ENCODE measurements around the gene TM4SF1.

Gene TM4SF1

GRCh38 chr3:149332771-149333170 lies 44.7 kb downstream of the TM4SF1 start:
- peaks cover 16% of the 10 kb centered on the region for H3K4me1 ChIP-seq (ENCODE audit: control insufficient read depth, low read depth, low read length)
- no peaks in the 10 kb centered on the region for H3K36me3 ChIP-seq (ENCODE audit: control insufficient read depth, low read depth, low read length)
- H3K9ac ChIP-seq (ENCODE audit: low read length) = peak overlapping the region; percentile 19
- H3K27ac ChIP-seq (ENCODE audit: low read length) = no peak overlapping the region
- H3K27me3 ChIP-seq (ENCODE audit: control insufficient read depth, insufficient read depth, low read length) = no peaks in the 10 kb centered on the region
- H3K9me3 ChIP-seq (ENCODE audit: control insufficient read depth, low read depth, low read length) = no peaks in the 10 kb centered on the region
- H3K4me3 ChIP-seq (ENCODE audit: low read length) = peak overlapping the region; percentile 33

DNA sequence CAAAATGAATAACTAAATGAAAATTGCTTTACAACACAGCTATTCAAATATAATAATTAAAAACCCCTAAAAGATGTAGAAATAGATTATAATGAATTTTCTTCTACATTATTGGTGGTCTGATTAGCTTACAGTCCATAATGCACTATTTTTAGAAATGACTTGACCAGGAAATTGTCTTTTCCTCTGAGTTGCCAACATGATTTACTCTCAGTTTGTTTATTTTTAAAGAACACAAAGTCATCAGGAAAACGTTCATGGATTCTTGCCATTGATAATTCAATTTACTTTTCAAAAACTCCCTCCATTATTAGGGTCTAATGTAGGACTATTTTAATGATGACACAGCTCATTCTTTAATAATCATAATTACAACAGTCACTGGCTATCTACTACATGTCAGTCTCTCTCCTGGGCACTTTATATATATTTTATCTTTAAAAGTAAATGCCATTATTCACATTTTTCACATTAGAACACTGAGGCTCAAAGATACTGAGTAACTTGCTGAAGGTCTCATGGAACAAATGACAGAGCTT lies 45.2 kb downstream of the TM4SF1 start:
- H3K27me3 ChIP-seq (ENCODE audit: control insufficient read depth, insufficient read depth, low read length) = no peaks in the 10 kb centered on the region
- H3K4me1 ChIP-seq (ENCODE audit: control insufficient read depth, low read depth, low read length) = peaks cover 16% of the 10 kb centered on the region
- no peak overlapping the region for H3K4me3 ChIP-seq (ENCODE audit: low read length)
- no peaks in the 10 kb centered on the region for H3K9me3 ChIP-seq (ENCODE audit: control insufficient read depth, low read depth, low read length)
- H3K27ac ChIP-seq (ENCODE audit: low read length) = no peak overlapping the region
- H3K9ac ChIP-seq (ENCODE audit: low read length) = no peak overlapping the region
- no peaks in the 10 kb centered on the region for H3K36me3 ChIP-seq (ENCODE audit: control insufficient read depth, low read depth, low read length)

DNA sequence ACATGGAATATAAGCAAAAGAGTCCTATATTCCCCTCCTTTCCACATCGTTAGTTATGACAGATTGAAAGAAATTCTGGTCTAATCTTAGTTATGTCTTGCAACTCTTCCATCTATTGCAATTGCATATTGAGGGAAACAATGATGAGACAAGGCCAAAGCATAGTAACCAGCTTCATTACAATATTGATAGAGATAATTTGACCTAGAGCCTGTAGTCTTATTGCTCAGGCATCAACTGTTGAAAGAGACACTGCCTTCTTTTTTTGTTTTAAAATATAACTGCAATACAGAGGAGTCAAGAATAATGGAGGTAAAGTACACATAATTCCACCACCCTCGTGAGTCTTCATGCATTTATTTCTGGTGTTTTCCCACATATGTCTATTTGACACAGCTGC lies 46.1 kb downstream of the TM4SF1 start:
- Histone ChIP-seq H3K36me3 (ENCODE audit: control insufficient read depth, low read depth, low read length) (no peaks in the 10 kb centered on the region), H3K27me3 (ENCODE audit: control insufficient read depth, insufficient read depth, low read length) (no peaks in the 10 kb centered on the region), H3K9me3 (ENCODE audit: control insufficient read depth, low read depth, low read length) (no peaks in the 10 kb centered on the region), H3K27ac (ENCODE audit: low read length) (no peak overlapping the region), H3K4me3 (ENCODE audit: low read length) (no peak overlapping the region), H3K9ac (ENCODE audit: low read length) (no peak overlapping the region), H3K4me1 (ENCODE audit: control insufficient read depth, low read depth, low read length) (peaks cover 16% of the 10 kb centered on the region)

DNA sequence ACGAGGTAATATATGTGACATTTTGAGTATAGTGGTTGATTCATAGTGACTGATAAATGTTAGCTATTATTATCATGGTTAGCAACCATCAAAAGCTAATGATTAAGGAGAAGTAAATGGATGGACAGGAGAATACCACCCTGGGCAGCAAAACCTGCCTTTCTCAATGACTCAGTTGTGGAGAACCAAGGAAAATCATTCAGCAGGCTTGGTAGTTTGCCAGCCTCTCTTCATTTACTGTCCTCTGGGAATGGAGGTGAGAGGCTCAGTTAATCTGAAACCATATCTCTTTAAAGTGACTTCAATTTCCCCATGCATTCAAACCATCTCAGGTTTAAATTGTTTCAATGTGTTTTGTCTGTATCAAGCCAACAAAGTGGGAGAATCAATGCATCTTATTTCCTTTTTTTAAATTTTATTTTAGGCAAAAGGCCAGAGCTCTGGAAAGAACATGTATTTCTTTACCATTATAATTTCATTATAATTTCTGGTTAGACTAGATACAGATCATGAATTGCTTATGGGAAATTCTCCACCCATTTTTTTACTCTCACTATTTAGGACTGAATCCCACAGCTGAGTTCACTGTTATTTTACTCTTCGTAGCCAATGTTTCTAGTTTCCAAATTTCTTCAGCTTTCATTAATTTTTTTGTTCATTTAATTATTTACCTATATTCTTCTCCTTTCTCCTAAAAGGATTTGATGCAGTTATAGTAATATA lies 46.7 kb downstream of the TM4SF1 start:
- no peak overlapping the region for H3K27ac ChIP-seq (ENCODE audit: low read length)
- H3K27me3 ChIP-seq (ENCODE audit: control insufficient read depth, insufficient read depth, low read length) = no peaks in the 10 kb centered on the region
- H3K9ac ChIP-seq (ENCODE audit: low read length) = no peak overlapping the region
- no peaks in the 10 kb centered on the region for H3K9me3 ChIP-seq (ENCODE audit: control insufficient read depth, low read depth, low read length)
- H3K4me1 ChIP-seq (ENCODE audit: control insufficient read depth, low read depth, low read length) = peaks cover 16% of the 10 kb centered on the region
- H3K4me3 ChIP-seq (ENCODE audit: low read length) = no peak overlapping the region
- H3K36me3 ChIP-seq (ENCODE audit: control insufficient read depth, low read depth, low read length) = no peaks in the 10 kb centered on the region

GRCh38 chr3:149327156-149327555 lies 50.3 kb downstream of the TM4SF1 start:
- Histone ChIP-seq H3K36me3 (ENCODE audit: control insufficient read depth, low read depth, low read length) (no peaks in the 10 kb centered on the region), H3K9ac (ENCODE audit: low read length) (no peak overlapping the region), H3K27ac (ENCODE audit: low read length) (no peak overlapping the region), H3K4me1 (ENCODE audit: control insufficient read depth, low read depth, low read length) (no peaks in the 10 kb centered on the region), H3K4me3 (ENCODE audit: low read length) (no peak overlapping the region), H3K9me3 (ENCODE audit: control insufficient read depth, low read depth, low read length) (no peaks in the 10 kb centered on the region), H3K27me3 (ENCODE audit: control insufficient read depth, insufficient read depth, low read length) (no peaks in the 10 kb centered on the region)

DNA sequence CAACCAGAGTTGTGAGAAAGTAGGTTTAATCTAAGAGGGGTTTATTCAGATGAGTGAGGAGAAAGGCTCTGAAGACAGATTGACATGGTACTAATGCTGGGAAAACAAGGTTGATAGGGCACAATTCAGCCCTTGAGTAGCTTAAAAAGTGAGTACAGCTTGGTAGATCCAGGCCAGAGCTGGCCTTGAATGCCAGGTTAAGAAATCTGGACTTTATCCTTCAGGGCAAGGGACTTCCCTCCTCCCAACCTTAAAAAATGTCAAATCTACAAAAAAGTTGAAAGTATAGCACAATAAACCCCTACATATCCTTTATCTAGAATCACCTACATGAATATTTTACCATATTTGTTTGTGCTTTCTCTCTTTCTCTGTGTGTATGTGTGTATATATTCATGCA lies 51.9 kb downstream of the TM4SF1 start:
- no peak overlapping the region for H3K27ac ChIP-seq (ENCODE audit: low read length)
- no peak overlapping the region for H3K4me3 ChIP-seq (ENCODE audit: low read length)
- no peaks in the 10 kb centered on the region for H3K27me3 ChIP-seq (ENCODE audit: control insufficient read depth, insufficient read depth, low read length)

DNA sequence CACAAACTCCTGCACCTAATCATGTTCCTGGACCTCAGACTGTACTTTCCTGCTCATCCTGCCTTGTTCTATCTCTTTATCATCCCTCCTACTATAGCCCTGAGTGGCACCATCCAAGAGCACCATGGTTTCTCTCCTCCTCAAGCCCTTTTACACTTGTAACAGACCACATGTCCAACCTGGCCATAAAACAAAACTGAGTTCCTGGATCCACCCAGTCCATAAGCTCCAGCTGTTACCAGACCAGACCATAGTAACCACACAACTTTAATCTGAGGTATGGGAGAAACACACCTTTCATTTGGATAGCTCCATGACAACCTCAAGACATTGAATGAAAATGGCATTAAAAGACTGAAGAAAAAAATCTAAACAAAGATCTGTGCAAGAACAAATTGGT lies 53.1 kb downstream of the TM4SF1 start:
- Histone ChIP-seq H3K4me3 (ENCODE audit: low read length) (no peak overlapping the region), H3K36me3 (ENCODE audit: control insufficient read depth, low read depth, low read length) (no peaks in the 10 kb centered on the region), H3K27ac (ENCODE audit: low read length) (no peak overlapping the region), H3K9ac (ENCODE audit: low read length) (no peak overlapping the region), H3K4me1 (ENCODE audit: control insufficient read depth, low read depth, low read length) (peaks cover 3% of the 10 kb centered on the region), H3K9me3 (ENCODE audit: control insufficient read depth, low read depth, low read length) (no peaks in the 10 kb centered on the region), H3K27me3 (ENCODE audit: control insufficient read depth, insufficient read depth, low read length) (no peaks in the 10 kb centered on the region)

More for the DNA sequence above, 51.9 kb downstream of the TM4SF1 start:
- H3K4me1 ChIP-seq (ENCODE audit: control insufficient read depth, low read depth, low read length) = no peaks in the 10 kb centered on the region
- H3K9me3 ChIP-seq (ENCODE audit: control insufficient read depth, low read depth, low read length) = no peaks in the 10 kb centered on the region
- H3K36me3 ChIP-seq (ENCODE audit: control insufficient read depth, low read depth, low read length) = no peaks in the 10 kb centered on the region
- no peak overlapping the region for H3K9ac ChIP-seq (ENCODE audit: low read length)

DNA sequence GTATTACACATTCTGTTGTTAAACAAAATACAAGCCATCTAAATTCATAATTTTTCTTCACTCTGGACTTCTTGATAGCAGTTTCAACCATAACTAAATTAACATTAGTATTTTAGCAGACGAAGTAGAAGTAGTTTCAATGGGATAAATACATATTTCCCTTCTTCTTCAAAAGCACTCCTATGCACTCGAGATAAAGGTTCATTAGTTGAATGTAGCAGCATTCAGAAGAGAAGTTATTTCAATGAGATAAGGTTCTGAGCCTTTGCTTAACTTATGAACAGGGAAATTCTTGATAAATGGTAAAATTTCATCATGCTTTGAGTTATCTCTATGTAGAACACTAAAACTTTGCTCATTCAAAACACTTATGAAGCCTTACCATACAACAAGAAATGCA lies 55.8 kb downstream of the TM4SF1 start:
- H3K9ac ChIP-seq (ENCODE audit: low read length) = no peak overlapping the region
- no peaks in the 10 kb centered on the region for H3K27me3 ChIP-seq (ENCODE audit: control insufficient read depth, insufficient read depth, low read length)
- no peaks in the 10 kb centered on the region for H3K9me3 ChIP-seq (ENCODE audit: control insufficient read depth, low read depth, low read length)
- H3K36me3 ChIP-seq (ENCODE audit: control insufficient read depth, low read depth, low read length) = no peaks in the 10 kb centered on the region
- no peak overlapping the region for H3K4me3 ChIP-seq (ENCODE audit: low read length)
- H3K27ac ChIP-seq (ENCODE audit: low read length) = no peak overlapping the region
- H3K4me1 ChIP-seq (ENCODE audit: control insufficient read depth, low read depth, low read length) = peaks cover 3% of the 10 kb centered on the region

GRCh38 chr3:149321136-149321535 lies 56.3 kb downstream of the TM4SF1 start:
- peaks cover 3% of the 10 kb centered on the region for H3K4me1 ChIP-seq (ENCODE audit: control insufficient read depth, low read depth, low read length)

DNA sequence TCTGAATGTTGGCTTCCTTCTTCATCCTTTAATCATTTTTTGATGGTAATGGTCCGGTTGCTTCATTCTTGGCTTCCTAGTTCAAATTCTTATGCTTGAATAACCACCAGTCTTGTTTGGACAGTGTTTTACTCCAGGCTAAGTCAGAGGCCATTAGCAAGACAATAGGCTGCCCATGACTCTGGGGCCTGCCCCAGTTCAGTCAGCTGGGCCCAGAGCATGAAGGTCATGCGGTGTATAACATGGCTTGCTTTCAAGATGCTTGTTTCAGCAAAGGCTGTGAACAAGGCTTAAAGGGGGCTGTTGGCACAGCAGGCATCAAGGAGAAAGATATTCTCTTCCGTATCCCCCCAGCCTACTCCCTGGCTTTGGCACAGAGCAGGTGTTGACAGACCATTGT lies 57.7 kb downstream of the TM4SF1 start:
- Histone ChIP-seq H3K27me3 (ENCODE audit: control insufficient read depth, insufficient read depth, low read length) (no peaks in the 10 kb centered on the region), H3K4me1 (ENCODE audit: control insufficient read depth, low read depth, low read length) (peaks cover 3% of the 10 kb centered on the region), H3K36me3 (ENCODE audit: control insufficient read depth, low read depth, low read length) (no peaks in the 10 kb centered on the region), H3K9me3 (ENCODE audit: control insufficient read depth, low read depth, low read length) (no peaks in the 10 kb centered on the region), H3K9ac (ENCODE audit: low read length) (no peak overlapping the region), H3K27ac (ENCODE audit: low read length) (no peak overlapping the region), H3K4me3 (ENCODE audit: low read length) (no peak overlapping the region)

More at GRCh38 chr3:149321136-149321535, 56.3 kb downstream of the TM4SF1 start:
- H3K9ac ChIP-seq (ENCODE audit: low read length) = no peak overlapping the region
- H3K36me3 ChIP-seq (ENCODE audit: control insufficient read depth, low read depth, low read length) = no peaks in the 10 kb centered on the region
- H3K27me3 ChIP-seq (ENCODE audit: control insufficient read depth, insufficient read depth, low read length) = no peaks in the 10 kb centered on the region
- no peak overlapping the region for H3K27ac ChIP-seq (ENCODE audit: low read length)
- H3K9me3 ChIP-seq (ENCODE audit: control insufficient read depth, low read depth, low read length) = no peaks in the 10 kb centered on the region
- no peak overlapping the region for H3K4me3 ChIP-seq (ENCODE audit: low read length)

Data from iPS-18a (cell line).